CD4-positive, alpha-beta T cell treated with Interleukin-21 for 1 hour (primary cell): ENCODE results near the gene FAM24B.
"Not testable (repeated sequence)": the region's sequence is repeated elsewhere in the genome, so short reads cannot be mapped to it uniquely, and the experiment has no call there.

Experiments
- DNase-seq: peaks from one replicate; pipeline ENCODE4 v3.0.0-alpha.2; 2020

Gene FAM24B, protein sequence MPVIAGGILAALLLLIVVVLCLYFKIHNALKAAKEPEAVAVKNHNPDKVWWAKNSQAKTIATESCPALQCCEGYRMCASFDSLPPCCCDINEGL

GRCh38 chr10:122879339-122880273, at the start of gene FAM24B:
FAM24B (minus strand) TSS chr10:122879581; CDS start chr10:122850515, 29,066 bp downstream.
- DNase-seq: peak; percentile 97

GRCh38 chr10:122915700-122916099, 36.3 kb upstream of the FAM24B start:
- DNase-seq: no peak

DNA sequence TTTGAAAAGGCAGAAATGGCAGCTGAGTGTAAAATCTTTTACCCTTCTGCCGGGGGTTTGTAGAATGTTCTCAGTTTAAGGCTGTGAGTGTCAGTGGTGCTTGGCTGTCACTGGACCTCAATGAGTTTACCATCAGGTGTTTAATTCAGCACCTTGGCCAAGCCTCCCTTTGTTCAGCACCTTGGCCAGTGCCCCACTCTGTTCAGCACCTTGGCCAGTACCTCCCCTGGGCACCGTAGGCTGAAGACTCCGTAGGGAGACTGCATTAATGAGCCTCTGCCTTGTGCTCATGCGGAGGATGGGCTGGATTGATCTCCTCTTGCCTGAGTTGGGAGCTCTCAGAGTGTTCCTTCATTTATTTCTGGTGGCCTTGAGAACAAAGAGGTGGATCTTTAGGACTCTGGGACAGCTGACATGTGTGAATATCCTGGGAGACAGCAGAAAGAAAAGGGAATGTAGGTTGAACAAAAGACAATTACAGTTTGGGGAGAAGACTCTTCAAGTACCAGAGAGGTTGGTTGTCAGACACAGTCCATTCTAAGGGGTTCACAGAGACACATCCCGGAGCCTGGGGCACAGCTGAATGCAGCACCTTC, 32.6 kb upstream of the FAM24B start:
- DNase-seq: peak; percentile 37

DNA sequence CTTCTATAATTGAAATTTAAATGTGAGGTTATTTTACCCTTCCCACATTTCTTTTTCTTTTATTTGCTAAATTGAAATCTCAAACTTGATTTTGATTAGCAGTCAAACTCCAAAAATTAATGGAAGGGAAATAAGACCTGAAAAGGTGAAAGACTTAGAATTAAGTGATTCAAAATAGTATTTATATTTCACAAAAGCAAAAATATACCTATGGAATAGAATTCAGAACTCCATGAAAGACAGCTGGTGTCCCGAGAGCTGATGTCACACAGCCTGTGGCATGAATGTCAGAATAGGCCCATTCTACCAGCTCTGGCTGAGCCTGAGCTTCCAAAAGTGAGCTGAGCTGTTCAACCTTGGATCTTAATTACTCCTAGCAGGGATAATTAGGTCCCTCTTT, 30.9 kb upstream of the FAM24B start, which contains the start of gene FAM24A:
Gene FAM24A, plus strand, starts transcription at position 301 of the 400 bp plus-strand sequence. CDS start 1,025 bp downstream, outside the sequence.
- no peak for DNase-seq

DNA sequence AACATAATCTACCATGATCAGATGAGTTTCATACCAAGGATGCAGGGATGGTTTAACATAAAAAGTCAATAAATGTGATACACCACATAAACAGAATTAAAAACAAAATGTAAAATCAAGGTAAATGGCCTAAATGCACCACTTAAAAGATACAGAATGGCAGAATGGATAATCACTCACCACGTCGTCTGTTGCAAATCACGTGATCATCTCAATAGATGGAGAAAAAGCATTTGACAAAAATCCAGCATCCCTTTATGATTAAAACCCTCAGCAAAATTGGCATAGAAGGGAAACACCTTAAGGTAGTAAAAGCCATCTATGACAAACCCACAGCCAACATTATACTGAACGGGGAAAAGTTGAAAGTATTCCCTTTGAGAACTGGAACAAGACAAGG, 24.5 kb upstream of the FAM24B start:
- not testable (repeated sequence) for DNase-seq

DNA sequence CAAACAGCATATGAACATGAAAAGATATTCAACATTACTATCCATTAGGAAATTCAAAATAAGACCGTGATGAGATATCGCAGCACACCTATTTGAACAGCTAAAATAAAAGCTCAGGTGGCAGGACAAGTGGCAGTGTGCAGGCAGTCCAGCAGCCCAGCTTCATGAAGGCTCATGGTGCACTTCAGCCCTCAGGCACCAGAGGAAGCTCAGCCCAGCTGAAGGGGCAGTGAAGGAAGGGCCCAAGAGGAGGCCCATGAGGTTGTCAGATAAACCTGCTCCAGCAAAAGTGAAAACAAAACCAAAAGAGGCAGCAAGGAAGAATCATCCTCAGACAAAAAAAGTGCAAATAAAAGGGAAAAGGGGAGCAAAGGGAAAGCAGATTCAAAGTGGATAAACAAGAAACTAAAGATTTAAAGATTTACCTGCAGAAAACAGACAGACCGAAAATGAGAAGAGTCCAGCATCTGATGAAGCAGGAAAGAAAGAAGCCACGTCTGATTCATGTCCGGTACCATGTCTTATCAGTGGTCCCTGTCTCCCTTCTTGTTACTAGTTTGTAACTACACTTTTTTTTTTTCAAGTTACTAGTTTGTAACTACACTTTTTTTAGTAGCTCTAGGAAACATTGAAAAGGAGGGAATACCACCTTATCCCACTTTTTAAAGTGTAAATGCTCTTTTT, 15.0 kb upstream of the FAM24B start:
- DNase-seq: no peak

GRCh38 chr10:122884166-122884565, 4.8 kb upstream of the FAM24B start:
- DNase-seq: no peak

DNA sequence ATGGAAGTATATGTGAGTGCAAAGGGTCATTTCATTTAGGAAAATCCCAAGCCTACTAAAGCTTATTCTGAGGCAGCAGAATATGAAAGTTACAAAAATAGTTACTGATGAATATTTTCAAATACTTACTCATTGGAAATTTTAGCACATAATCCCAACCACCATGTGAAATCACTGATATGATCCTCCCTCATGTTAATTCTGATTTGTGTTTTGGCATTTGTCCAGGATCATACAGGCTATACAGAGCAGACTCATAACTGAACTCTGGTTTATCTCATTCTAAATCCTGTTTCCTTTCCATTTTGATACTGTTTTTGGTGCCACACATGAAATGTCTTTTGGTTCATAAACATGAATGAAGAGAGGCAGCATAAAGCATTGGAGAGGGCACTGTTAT, 3.4 kb upstream of the FAM24B start:
- no peak for DNase-seq

- DNase-seq: peak; percentile 30
Measured at GRCh38 chr10:122878799-122879338, 512 bp downstream of the FAM24B start.

DNA sequence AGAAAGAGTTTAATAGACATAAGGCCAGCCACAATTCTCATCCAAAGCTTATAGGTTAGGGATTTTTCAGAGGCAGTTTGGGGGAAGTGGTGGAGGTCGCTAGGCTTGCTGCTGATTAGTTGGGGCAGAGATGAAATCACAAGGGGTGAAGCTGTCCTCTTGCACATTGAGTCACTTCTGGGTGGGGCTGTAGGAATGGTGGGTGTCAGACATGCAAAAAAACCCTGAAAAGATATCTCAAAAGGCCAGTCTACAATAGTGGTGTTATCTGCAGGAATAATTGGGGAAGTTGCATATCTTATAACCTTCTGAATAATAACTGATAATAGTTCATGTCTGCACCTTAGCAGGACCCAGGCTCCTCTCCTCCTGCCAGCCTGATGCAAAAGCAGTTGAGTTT, 2.1 kb downstream of the FAM24B start:
- DNase-seq: no peak

DNA sequence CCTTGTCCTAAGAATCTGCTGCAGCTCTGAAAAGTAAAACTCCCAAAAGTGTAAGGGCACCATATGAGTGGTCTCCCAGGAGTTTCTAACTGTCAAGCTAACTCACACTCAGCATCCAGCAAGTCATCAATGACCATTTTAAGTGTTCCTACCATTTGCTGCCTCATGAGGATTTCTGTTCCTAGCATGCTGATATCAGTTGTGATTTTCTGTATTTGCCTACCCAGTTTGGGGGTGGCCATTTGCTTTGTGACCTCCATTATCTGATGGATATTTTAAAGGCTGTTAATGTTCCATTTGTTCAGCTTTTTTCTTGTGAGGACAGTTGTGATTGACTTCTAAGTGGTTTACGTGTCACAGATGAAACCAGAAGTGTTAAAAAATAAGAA, 2.9 kb downstream of the FAM24B start:
- DNase-seq: no peak

DNA sequence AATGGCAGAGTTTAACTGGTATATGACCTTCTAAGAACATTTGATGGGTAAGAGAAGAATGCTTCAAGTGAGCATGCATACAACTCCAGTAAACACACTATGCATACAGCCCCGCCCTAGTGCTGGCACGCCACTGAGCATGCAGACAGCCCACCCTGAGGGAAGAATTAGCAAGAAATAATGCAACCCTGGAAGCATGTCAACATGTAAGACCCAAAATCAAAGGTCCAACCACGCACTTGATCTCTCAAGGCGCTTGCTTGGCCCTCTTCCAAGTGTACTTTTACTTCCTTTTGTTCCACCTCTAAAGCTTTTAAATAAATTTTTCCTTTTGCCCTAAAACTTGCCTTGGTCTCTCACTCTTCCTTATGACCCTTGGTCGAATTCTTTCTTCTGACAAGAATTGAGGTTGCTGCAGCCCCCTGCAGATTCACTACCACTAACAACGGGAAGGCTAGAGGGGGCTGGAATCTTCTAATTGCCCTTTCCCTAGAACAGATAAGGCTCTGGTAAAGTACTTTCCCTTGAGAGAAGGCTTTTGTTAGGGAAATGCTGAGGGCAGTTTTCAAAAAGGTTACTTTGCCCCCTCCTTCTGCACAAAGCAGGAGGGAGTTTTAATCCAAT, 3.4 kb downstream of the FAM24B start:
- DNase-seq: no peak

- not testable (repeated sequence) for DNase-seq
Measured at GRCh38 chr10:122871947-122872346, 7.4 kb downstream of the FAM24B start.

DNA sequence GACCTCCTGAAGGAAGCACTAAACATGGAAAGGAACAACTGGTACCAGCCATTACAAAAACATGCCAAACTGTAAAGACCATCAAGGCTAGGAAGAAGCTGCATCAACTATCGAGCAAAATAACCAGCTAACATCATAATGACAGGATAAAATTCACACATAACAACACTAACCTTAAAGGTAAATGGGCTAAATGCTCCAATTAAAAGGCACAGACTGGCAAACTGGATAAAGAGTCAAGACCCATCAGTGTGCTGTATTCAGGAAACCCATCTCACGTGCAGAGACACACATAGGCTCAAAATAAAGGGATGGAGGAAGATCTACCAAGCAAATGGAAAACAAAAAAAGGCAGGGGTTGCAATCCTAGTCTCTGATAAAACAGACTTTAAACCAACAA, 10.6 kb downstream of the FAM24B start:
- not testable (repeated sequence) for DNase-seq

GRCh38 chr10:122866757-122867482, 12.5 kb downstream of the FAM24B start:
- DNase-seq: not testable (repeated sequence)

- no peak for DNase-seq
Measured at GRCh38 chr10:122864901-122865300, 14.5 kb downstream of the FAM24B start.

- no peak for DNase-seq
Measured at GRCh38 chr10:122864194-122864592, 15.2 kb downstream of the FAM24B start.

GRCh38 chr10:122863216-122864193, 15.9 kb downstream of the FAM24B start:
- no peak for DNase-seq

DNA sequence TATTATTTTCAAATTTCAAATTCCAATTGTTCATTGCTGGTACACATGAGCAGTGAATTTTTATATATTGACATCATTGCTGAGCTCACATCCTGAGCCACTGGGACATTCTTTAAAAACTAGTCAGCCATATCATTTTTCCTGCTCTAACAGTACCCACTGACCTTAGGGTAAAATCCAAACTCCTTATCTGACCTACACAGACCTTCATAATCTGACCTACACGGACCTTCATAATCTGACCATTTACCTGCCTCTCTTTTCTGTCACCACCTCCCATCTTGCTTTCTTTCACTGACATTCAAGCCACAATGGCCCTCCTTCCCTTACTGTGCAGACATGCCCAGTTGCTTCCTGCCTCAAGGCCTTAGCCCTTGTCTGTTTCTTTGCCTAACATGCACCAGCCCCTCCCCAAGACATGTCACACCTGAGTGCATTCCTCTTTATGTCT, 17.6 kb downstream of the FAM24B start:
- no peak for DNase-seq

DNA sequence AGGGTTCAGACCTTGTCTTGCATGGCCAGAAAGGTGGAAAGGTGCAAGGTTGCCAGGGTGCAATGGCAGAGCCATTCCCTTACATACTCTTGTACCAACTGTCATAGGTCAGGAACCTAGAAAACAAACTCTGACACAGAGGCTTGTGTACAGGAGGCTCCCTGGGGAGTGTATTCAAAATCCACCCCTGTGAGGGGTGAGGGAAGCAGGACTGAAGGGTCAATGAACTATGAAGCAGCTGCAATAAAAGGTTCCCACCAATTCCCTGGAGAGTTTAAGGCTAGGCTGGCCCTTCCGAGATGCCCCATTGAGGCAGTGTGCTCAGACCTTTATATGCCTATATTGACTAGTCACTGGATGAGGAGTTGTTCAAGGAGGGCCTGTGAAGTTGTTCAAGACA, 19.9 kb downstream of the FAM24B start:
- DNase-seq: no peak
